ENCODE measurements around the gene DDX41.

GRCh38 chr5:177470759-177471536 lies 45.8 kb downstream of the DDX41 start:
- TF ChIP-seq CTCF (IDR thresholded peaks at IDR 0.05) (no peak), POLR2A (IDR thresholded peaks at IDR 0.05) (no peak), EP300 (IDR thresholded peaks at IDR 0.05) (no peak)

Measured in tibial nerve (tissue), 4 donors.